HUES6 (cell line): ENCODE results near the gene PUDP.
A peak's percentile ranks its signal among the peaks of the same experiment; 100 is the strongest.

Source experiments
- H3K27ac ChIP-seq: 2 replicates; pipeline ENCODE4 v1.7.0; 2013; ENCODE audit warnings: low read depth, mild to moderate bottlenecking, low read length, inconsistent platforms
- H3K27me3 ChIP-seq: 2 replicates; pipeline ENCODE4 v1.6.1; 2013; ENCODE audit warnings: low read length; ENCODE audit not compliant: control insufficient read depth, insufficient read depth
- H3K36me3 ChIP-seq: 2 replicates; pipeline ENCODE4 v1.6.1; 2013; ENCODE audit warnings: low read length; ENCODE audit not compliant: control insufficient read depth, insufficient read depth
- H3K4me1 ChIP-seq: 2 replicates; pipeline ENCODE4 v1.6.1; 2013; ENCODE audit warnings: low read length; ENCODE audit not compliant: control insufficient read depth, insufficient read depth
- H3K4me3 ChIP-seq: 2 replicates; pipeline ENCODE4 v1.5.1; 2013; ENCODE audit warnings: low read depth, low read length
- H3K9ac ChIP-seq: one replicate; pipeline ENCODE4 v1.6.1; 2013; ENCODE audit warnings: mild to moderate bottlenecking, low read length
- H3K9me3 ChIP-seq: 2 replicates; pipeline ENCODE4 v1.6.1; 2013; ENCODE audit warnings: low read depth, low read length; ENCODE audit not compliant: control insufficient read depth, insufficient read depth

PUDP gene

DNA sequence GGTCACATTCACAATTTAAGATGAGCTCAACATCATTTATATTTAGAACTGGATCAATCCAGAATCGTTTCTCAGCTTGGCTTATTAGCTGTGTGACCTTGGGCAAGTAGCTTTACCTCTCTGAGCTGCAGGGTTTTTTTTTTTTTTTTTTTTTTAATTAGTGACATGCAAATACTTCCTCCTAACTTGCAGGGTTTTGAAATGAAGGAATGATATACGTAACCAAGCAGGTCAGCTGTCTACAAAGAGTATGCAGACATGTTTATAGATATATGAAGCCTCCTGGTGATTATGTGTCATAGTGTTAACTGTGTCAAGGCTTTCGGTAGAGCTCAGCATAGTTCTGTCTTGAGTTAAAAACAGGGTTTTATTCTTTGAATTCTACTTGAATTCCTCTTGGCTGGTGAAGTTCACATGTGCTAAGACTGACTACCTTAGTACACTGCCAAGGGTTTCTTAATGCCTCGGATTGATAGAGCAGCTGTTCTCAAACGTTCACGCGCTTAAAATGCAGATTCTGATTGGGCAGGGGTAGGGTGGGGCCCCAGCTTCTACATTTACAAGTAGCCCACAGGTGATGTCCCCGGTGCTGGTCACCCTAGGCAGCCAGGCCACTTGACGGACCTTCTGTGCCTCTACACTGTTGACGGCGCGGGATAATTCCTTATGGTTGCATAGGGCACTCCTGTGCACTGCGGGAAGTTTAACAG lies 1.1 kb downstream of the PUDP start:
- Histone ChIP-seq H3K27ac (no peak overlapping the region), H3K27me3 (no peaks in the 10 kb centered on the region), H3K9ac (peak overlapping the region; percentile 88), H3K36me3 (no peaks in the 10 kb centered on the region), H3K9me3 (no peaks in the 10 kb centered on the region), H3K4me3 (peak overlapping the region; percentile 95), H3K4me1 (no peaks in the 10 kb centered on the region)

DNA sequence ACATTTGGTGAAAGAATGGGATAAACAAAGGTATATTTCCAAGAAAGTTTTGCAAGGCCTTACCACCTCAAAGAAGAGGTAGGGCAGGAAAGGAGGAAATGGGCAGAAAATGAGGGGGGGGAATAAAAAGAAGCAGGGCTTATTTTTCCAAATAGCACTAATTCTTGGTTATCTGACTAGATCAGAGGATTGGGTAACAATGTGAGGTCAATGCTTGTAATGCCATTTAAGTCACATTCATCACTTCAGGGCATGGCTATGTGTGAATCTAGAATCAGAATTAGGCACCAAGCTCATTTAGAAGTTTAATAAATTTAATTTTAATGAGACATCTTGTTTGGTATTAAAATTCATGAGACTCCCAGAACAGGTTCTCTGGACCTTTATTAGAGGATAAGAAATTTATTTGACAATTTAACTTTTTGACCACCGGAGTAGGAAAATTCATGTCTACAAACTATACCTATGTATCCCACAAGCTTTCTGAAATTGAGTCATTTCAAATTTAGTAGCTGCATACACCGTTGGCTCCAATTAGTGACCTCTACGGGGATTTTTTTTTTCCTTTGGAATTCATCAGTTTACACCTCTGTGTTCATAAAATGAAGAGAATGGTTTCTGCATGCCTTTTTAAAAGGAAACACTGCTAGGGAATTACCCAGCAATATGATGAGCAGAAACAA lies 1.8 kb downstream of the PUDP start:
- no peaks in the 10 kb centered on the region for H3K9me3 ChIP-seq
- H3K9ac ChIP-seq: no peak overlapping the region
- H3K27ac ChIP-seq: no peak overlapping the region
- no peak overlapping the region for H3K4me3 ChIP-seq
- H3K36me3 ChIP-seq: no peaks in the 10 kb centered on the region
- H3K27me3 ChIP-seq: no peaks in the 10 kb centered on the region
- H3K4me1 ChIP-seq: no peaks in the 10 kb centered on the region

DNA sequence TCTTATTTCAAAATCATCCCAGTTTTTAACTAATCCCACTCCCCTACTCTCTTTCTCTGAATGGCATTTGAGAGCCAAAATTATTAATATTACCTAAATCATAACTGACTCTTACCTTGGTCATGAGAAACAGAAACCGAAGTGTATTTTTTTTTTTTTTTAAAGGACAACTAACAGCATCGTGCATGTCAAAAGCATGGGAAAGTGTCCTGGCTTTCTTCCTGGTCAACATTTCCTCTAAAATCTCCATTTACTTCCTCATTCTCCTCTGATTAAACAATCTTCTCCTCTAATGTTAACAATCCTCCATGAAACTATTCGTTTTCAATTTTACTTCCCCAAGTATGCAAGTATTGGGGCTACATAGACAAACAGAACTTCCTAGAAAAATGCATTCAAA lies 2.5 kb downstream of the PUDP start:
- H3K27ac ChIP-seq: no peak overlapping the region
- H3K36me3 ChIP-seq: no peaks in the 10 kb centered on the region
- no peaks in the 10 kb centered on the region for H3K27me3 ChIP-seq
- no peak overlapping the region for H3K4me3 ChIP-seq
- H3K4me1 ChIP-seq: no peaks in the 10 kb centered on the region
- no peaks in the 10 kb centered on the region for H3K9me3 ChIP-seq
- no peak overlapping the region for H3K9ac ChIP-seq

DNA sequence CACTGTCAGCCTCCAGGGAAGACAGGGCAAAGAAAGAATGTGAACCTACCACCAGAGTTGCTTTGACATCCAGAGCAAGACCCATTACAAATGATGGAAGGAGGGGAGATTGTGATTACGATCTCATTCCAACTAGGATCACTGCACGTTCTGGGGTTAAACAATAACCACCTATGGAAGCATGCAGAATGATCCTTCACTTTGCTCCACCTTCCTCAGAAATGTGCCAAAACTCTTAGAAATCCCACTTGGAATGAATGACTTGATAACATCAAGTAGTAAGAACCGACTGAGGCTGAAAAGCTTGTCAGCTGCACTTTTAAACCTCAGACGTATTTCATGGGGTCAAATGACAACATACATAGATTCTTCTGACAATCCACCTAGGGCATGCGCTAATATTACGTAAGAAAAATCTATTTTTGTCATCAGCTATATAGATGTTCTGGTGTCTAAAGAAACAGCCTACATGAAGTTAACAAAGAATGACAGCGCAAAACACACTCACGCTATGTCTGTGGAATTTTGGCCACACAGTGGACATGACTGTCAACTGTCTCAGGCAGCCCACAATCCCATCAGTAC lies 3.9 kb downstream of the PUDP start:
- Histone ChIP-seq H3K27ac (no peak overlapping the region), H3K4me3 (no peak overlapping the region), H3K36me3 (peaks cover 3% of the 10 kb centered on the region; the same call in 1 of the 2 replicates), H3K9ac (no peak overlapping the region), H3K27me3 (no peaks in the 10 kb centered on the region), H3K9me3 (no peaks in the 10 kb centered on the region), H3K4me1 (no peaks in the 10 kb centered on the region)

DNA sequence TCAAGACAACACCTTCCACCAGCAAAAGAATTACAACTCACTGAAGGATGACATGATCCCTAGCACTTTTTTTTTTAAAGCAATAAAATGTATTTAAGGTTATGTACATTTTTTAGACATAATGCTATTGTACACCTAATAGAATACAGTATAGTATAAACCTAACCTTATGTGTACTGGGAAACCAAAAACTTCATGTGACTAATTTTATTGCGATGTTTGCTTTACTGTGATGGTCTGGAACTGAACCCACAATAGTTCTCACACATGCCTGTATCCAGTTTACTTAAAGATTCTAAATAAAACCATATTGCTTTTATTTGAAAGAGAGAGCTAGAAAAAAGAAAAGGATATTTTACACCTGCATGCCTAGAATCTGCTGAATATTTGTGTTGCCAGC lies 4.9 kb downstream of the PUDP start:
- Histone ChIP-seq H3K4me3 (no peak overlapping the region), H3K9ac (no peak overlapping the region), H3K4me1 (no peaks in the 10 kb centered on the region), H3K9me3 (no peaks in the 10 kb centered on the region), H3K36me3 (peaks cover 3% of the 10 kb centered on the region; the same call in 1 of the 2 replicates), H3K27me3 (no peaks in the 10 kb centered on the region), H3K27ac (no peak overlapping the region)

DNA sequence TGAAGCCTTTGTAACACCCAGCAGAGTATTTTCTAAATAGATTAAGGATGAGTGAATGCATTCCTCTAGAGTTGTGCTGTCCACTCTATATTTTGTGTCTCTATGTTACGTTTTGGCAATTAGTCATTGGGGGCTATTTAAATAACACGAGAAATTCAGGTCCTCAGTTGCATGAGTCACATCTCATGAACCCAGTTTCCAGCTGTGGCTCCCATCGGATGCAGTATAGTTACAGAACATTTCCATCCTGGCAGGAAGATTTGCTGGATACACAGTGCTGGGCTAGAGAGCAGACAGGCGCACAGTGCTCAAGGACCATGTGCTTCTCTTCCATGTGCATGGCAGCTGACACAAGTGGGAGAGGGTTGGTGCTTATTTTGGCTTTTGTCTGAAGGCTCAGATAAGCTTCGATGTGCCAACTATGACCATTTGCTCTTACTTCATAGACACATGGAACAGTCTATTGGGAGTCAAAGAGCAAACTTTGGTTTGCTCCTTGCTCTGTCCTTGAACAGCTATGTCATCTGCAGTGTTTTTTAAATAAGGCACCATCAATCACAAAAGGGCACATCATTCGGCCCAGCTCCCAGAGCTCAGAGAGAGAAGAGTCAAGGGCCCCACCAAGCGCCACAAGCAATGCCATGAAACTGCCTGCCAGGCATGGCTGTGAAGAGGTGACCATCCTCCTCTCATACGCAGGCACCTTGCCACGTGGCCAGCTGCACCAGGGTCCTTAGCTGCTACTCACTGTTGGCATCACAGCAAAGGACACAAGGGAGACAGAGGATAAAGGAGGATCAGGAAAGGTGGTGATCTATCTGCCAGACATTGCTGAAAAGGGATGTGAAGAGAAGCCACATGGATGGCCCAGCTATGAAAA lies 8.5 kb downstream of the PUDP start:
- Histone ChIP-seq H3K4me1 (no peaks in the 10 kb centered on the region), H3K36me3 (peaks cover 3% of the 10 kb centered on the region; the same call in 1 of the 2 replicates), H3K27me3 (no peaks in the 10 kb centered on the region), H3K9ac (no peak overlapping the region), H3K27ac (no peak overlapping the region), H3K4me3 (no peak overlapping the region), H3K9me3 (no peaks in the 10 kb centered on the region)

DNA sequence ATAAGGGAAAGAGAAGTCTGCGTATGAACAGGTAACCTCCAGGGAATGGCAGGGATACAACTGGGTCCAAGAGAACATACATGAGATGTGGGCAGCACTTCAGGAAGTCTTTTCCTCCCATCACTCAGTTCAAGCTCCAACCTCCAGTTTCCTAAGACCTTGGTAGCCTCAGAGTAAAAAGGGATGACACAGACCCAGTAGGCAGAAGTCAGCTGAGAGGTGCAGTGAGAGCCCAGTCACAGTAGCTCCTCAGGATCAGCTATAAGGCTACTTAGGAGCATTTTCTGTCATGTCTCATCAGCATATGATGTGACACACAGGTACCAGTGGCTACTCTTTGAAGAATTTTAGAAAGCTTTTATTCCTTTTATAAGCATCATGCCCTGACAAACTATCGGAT lies 13.0 kb downstream of the PUDP start:
- peaks cover 25% of the 10 kb centered on the region for H3K4me1 ChIP-seq
- H3K9me3 ChIP-seq: no peaks in the 10 kb centered on the region
- no peak overlapping the region for H3K27ac ChIP-seq
- H3K9ac ChIP-seq: no peak overlapping the region
- H3K27me3 ChIP-seq: no peaks in the 10 kb centered on the region
- peaks cover 3% of the 10 kb centered on the region; the same call in 1 of the 2 replicates for H3K36me3 ChIP-seq
- H3K4me3 ChIP-seq: no peak overlapping the region

DNA sequence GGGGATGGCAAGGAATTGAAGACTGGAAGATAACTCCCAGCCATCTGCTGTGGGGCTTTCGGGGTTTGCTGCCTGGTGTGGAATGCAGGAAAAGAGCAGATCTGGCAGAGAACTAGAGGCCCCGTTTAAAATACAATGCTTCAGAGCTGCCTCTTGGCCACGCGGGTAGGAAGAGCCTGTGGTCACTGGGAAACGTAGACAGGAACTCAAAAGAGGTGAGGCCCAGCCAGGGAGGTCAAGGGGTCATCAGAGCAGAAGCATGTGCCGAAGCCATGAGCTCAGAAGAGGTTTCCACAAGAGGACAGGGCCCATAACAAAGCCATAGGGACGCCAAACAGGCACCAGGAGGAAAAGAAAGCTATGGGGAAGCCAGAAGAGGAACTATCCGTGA lies 14.9 kb downstream of the PUDP start:
- H3K36me3 ChIP-seq: no peaks in the 10 kb centered on the region; the same call in 1 of the 2 replicates
- peak overlapping the region; percentile 67 for H3K27ac ChIP-seq

DNA sequence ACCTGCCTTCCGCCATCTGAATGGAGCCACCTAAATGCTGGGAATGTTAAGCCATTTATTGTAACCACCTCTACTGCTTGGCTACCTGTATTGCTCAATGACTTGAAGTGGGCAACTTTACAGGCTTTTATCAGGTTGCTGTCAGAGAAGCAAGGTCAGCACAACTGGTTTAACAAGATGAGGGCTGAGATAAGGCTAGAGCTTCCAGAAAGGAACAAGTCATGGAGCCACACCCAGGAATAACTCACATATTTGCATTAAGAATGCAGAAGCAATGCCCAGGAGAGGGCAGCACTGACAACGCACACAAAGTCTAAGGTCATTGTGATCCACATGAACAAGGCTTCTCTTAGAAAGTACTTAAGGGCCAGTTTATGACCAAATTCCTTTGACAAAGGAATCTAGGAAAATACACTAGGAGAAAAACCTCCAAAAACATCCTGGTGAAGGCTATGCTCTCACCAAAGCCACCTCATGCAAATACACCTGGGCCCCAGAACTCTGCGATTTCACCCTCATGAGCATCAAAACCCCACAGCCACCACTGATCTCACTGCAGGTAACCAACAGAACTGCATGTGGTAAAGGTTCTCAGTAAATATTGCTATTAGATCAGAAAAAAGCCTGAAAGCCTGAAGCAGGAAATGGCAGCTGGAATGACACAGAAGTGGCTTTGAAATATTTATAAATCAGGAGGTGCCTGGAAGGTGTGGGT lies 15.5 kb downstream of the PUDP start:
- Histone ChIP-seq H3K9ac (peak overlapping the region; percentile 14), H3K4me3 (no peak overlapping the region), H3K27me3 (no peaks in the 10 kb centered on the region), H3K36me3 (no peaks in the 10 kb centered on the region; the same call in 1 of the 2 replicates), H3K4me1 (peaks cover 25% of the 10 kb centered on the region), H3K27ac (peak overlapping the region; percentile 67), H3K9me3 (no peaks in the 10 kb centered on the region)

More for the DNA sequence above, 14.9 kb downstream of the PUDP start:
- Histone ChIP-seq H3K9ac (peak overlapping the region; percentile 14), H3K4me1 (peaks cover 25% of the 10 kb centered on the region), H3K27me3 (no peaks in the 10 kb centered on the region), H3K9me3 (no peaks in the 10 kb centered on the region), H3K4me3 (no peak overlapping the region)

DNA sequence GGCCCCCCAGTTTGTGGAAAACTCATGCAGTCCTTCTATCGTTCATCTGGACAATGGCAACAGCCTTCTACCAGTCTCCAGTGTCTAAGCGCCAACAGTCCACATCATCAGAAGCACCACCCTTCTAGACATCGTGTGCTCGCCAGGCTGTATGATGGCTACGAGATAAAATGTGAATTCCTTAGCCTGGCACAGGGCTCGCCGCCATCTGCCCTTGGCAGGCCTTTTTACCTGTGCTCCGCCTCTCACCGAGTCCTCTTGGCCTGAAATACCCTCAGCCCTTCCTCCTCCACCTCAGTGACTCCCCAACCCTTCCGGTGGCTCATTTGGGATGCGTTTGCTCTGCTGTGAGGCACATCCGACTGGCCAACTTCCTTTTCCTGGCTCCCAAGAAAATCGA lies 16.3 kb downstream of the PUDP start:
- H3K9me3 ChIP-seq: no peaks in the 10 kb centered on the region
- no peak overlapping the region for H3K27ac ChIP-seq
- H3K4me1 ChIP-seq: peaks cover 25% of the 10 kb centered on the region
- no peak overlapping the region for H3K9ac ChIP-seq
- no peaks in the 10 kb centered on the region for H3K27me3 ChIP-seq
- H3K4me3 ChIP-seq: no peak overlapping the region
- H3K36me3 ChIP-seq: no peaks in the 10 kb centered on the region; the same call in 1 of the 2 replicates
